Dermis microvascular lymphatic vessel endothelial cell (primary cell): Measurements from ENCODE around the gene BBS9. TPM values are rescaled to one million over a fixed set of nuclear protein-coding genes. Genes with fewer than 3 reads are reported as not detected.
"Not testable (repeated sequence)": the region's sequence is repeated elsewhere in the genome, so short reads cannot be mapped to it uniquely, and the experiment has no call there.

Experiments used
- DNase-seq, 2 donors: peaks; one replicate each; pipeline versions ENCODE4 v3.0.0 to v3.0.0-alpha.2; 2010; ENCODE audit warnings: low read depth in 2 of 2
- total RNA-seq: library from RNA; depleted of rRNA; stranded (reverse); fragments of >200 nt; gene quantifications from 2 replicates; pipeline ENCODE4 v1.2.1, GENCODE V29; 2014

Gene BBS9
- total RNA-seq, 1 donor from 2014 or later = 11.2 TPM

DNA sequence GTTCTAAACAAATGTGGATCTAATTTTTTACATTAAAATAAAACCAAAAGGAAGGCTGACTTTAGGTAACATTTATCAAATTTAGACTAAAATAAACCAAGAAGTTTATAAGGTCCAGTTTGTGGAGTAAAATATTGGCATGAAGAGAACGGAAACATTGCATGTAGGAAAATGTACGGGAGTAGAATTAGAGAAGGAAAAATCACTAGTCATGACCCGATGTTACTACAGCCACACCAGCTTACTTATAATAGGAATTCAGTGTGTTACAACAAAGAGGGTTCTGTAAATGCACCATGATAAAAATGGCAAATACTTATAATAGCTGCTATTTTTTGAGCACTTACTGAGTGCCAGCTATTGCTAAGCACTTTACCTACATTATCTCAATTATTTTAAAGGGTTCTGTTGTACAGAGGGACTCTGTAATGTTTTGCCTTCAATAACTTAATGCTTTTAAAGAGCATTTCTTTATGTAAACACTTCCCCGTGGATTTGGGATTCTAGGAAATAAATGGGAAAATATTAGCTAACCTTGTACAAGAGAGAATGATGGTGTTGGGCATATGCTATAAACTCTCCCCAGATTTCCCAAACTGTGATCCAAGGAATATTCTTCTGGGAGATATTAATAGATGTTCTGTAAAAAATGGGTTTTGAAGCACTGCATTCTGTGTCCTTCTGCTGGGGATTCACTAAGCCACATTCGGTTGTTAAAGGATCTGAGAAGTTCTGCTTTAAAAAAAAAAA is 296.7 kb downstream of the BBS9 start:
- DNase-seq = no peak

GRCh38 chr7:33428415-33428814 is 299.1 kb downstream of the BBS9 start:
- no peak for DNase-seq

DNA sequence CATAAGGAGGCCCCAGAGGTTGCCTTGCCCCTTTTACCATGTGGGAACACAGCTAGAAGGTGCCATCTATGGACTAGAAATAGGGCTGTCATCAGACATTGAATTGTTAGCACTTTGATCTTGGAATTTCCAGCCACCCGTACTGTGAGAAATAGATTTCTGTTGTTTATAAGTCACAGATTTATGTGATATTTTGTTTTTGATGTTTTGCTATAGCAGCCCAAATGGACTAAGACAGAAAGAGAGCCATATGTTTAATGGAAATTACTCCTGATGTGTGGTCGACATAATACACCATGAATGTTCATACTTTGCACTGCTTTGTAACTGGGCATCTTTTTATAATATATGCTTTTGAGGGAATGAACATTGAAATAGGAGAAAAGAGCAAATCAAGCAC is 302.2 kb downstream of the BBS9 start:
- DNase-seq = no peak

DNA sequence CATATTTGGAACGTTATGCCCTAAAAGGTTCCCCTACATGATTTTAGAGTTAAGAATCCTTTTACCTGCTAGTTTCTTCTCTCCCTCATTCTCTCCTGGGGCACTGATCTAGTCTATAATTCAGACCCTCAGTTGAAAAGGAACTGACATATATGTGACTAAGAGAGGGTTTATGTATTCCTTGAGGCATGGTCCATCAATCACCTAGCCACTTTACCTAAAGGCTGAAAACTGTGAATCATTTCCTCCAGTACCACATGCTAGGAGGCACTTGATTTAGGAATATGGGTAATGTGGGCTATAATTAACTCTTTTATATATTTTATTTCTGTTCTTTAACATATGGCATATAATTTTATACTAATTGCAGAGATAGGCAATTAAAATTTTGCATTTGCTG is 303.5 kb downstream of the BBS9 start:
- DNase-seq = no peak

DNA sequence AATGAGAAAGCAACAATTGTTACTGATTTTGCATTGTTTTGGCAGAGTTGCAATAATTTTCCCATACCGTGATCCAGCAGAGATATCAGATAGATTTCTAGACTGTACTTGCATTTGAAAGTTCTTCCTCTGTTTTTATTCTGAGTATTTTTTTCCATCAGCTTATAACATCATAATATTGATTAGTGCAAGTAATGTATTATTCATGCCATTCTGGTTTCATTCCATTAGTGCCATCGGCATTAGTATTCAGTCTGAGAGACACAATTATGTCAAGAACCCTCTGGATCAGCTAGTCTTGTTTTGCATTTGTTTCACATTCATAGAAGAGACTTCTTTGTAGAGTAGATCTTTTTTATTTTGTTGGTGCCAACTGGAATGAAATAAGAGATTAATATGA is 304.0 kb downstream of the BBS9 start:
- no peak for DNase-seq

GRCh38 chr7:33444511-33444910 is 315.1 kb downstream of the BBS9 start:
- peak in 1 of 2 donors; percentile 3 for DNase-seq

GRCh38 chr7:33446551-33446950 is 317.2 kb downstream of the BBS9 start:
- DNase-seq = no peak

DNA sequence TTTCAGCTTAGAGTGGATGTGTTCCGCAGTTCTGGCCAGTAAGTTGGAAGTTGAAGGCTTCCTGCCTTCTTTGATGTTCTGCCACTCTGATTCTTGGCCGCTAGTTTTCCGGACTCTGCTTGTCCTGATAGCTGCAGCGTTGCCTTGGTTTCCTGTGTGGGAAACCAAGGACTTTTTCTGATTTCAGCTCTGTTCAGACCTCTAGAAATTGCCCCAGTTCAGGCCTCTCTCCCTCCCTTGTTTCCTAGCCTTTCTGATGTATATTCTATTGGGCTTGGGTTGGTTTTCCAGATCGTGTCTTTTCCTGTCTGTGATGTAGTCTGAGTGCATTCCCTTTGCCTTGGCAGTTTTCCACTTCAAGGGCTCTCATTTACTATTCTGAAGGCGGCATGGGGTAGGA is 318.7 kb downstream of the BBS9 start:
- DNase-seq = peak in 1 of 2 donors; percentile 59

DNA sequence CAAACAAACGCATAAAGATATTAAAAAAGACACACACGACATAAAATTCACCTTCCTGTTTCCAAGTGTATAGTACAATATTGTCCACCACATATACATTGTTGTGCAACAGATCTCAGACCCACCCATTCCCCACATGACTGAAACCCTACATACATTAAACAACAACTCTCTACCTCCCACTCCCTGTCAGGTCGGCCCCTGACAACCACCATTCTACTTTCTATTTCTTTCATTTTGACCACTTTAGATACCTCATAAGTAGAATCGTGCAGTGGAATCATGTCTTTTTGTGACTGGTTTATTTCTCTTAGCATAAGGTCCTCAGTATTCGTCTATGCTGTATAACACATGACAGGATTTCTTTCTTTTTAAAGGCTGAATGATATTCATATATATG is 320.5 kb downstream of the BBS9 start:
- no peak for DNase-seq

GRCh38 chr7:33452805-33453502 is 323.6 kb downstream of the BBS9 start:
- DNase-seq = no peak

- no peak for DNase-seq
Observed at GRCh38 chr7:33457039-33457438, 327.7 kb downstream of the BBS9 start.

DNA sequence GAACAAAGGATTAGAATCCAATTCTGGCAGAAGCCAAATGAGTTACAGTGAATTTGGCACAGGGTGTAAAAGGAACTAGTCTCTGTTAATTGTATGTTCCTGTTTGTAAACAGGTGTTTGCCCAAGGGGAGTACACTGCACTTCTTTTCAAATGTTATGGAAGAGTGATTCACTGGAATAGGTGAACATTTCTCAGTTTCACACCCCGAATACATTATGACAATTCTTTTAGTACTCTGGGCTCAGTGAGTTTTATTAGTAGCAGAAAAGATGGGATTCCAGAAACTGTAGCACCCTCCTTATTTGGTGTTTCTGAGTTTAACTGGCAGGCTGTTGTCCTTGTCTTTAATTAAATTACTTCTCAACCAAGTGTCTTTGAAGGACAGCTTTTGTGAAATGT is 329.2 kb downstream of the BBS9 start:
- no peak for DNase-seq

DNA sequence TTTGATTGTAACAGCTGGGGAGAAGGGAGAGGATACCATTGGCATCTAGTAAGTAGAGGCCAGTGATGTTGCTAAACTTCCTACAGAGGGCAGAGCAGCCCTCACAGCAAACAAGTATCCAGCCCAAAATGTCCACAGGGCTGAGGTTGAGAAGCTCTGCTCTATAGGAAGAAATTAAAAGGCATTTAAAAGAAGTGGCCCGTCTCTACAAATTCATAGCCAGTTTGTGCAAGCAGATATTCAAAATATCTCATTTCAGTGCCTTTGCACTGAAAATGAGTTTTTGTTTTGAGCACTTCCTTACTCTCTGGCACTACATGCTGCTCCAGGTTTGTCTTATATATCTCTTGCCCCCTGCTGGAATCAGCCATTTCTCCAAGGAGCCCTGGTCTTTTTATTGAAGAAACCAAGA is 330.0 kb downstream of the BBS9 start:
- peak; percentile 52 to 66 for DNase-seq

DNA sequence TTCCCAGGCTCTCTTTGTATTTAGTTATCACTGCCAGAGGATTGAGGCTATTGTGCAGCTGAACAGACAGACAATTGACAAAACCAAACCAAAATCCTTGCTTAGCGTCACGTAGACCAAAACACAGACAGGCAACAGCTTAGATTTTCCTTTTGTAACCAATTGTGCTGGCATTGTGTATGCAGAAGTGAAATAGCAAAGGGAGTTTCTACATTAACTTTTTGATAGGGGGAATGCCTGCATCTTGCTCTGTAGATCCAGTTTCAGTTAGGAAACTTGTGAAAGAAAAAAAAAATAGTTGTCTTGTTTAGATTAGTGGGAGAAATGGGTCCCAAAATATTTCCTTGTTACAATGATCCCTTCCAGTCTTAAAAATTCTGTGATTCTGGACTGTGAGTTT is 333.8 kb downstream of the BBS9 start:
- DNase-seq = no peak

DNA sequence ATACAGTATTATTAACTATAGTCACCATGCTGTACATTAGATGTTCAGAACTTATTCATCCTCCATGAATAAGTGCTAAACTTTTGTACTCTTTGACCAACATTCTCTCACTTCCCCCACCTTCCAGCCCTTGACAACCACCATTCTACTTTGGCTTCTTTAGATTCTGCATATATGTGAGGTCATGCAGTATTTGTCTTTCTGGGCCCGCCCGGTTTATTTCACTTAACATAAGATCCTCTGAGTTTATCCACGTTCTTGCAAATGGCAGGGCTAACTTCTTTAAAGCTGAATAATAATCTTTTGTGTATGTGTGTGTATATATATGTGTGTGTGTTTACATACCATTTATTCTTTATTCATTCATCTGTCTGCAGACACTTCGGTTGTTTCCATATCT is 336.8 kb downstream of the BBS9 start:
- no peak for DNase-seq

DNA sequence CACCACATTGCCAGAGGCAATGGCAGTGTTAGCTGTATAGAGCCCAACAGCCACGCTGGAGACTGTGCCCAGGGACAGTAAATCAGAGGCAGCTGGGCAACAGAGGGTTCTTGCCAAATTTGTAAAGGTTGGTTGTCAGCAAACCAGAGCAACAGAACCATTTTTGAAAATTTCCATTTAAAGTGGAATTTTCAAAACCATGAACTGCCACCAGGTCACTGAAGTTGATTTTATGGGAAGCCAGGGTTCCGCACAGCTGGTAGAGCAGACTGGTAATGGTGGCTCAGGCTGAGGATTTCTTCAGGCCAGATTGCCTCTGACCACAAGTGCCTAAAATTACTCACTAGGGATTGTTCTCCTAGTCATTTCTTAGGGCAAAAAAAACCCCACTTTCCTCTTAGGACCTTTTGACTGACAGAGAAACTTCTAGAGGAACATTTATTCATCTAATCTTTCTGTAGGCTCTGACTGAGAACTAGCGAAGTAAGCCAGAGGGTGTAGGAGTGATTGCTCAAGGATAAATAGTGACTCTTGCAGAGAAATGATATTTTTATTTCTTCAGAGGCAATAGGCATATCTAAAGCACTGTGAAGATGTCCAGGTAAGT is 342.4 kb downstream of the BBS9 start:
- no peak for DNase-seq

- no peak for DNase-seq
Observed at GRCh38 chr7:33472348-33473025, 343.1 kb downstream of the BBS9 start.

- no peak for DNase-seq
Observed at GRCh38 chr7:33477719-33478480, 348.5 kb downstream of the BBS9 start.

DNA sequence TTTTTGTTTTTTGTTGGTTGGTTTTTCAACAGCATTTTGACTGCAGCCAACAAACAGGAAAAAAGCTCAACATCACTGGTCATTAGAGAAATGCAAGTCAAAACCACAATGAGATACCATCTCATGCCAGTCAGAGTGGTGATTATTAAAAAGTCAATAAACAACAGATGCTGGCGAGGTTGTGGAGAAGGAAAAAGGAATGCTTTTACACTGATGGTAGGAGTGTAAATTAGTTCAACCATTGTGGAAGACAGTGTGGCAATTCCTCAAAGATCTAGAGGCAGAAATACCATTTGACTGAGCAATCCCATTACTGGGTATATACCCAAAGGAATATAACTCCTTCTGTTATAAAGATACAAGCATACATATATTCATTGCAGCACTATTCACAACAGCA is 355.1 kb downstream of the BBS9 start:
- DNase-seq = not testable (repeated sequence)

- DNase-seq = no peak
Observed at GRCh38 chr7:33485747-33486493, 356.6 kb downstream of the BBS9 start.

GRCh38 chr7:33486633-33487032 is 357.3 kb downstream of the BBS9 start:
- no peak for DNase-seq
